Measurements from ENCODE around the gene CAMK2D. TPM values are rescaled to one million over a fixed set of nuclear protein-coding genes. Genes with fewer than 3 reads are reported as not detected.

The CAMK2D gene
- total RNA-seq, 1 donor from 2014 or later: 50.3 TPM

- H3K4me3 ChIP-seq: no peak overlapping the region
- no peak for TF ChIP-seq POLR2AphosphoS5 (IDR thresholded peaks at IDR 0.05; ENCODE audit: insufficient read depth in 1 of 2, low read depth in 1 of 2)
- no peak for TF ChIP-seq CTCF (IDR thresholded peaks at IDR 0.05)
- TF ChIP-seq POLR2A (IDR thresholded peaks at IDR 0.05): no peak
- H3K27ac ChIP-seq: no peak overlapping the region
- no peaks in the 10 kb centered on the region for H3K27me3 ChIP-seq
- peaks cover 8% of the 10 kb centered on the region for H3K4me1 ChIP-seq
- H3K36me3 ChIP-seq: no peaks in the 10 kb centered on the region
- DNase-seq (ENCODE audit: extremely low spot score in 2 of 2): no peak
- intact Hi-C loops (cut with DNase I): no loop called here
- no peaks in the 10 kb centered on the region for H3K9me3 ChIP-seq
Observed at GRCh38 chr4:113673450-113673849, 88.1 kb downstream of the CAMK2D start.

- Histone ChIP-seq H3K27ac (no peak overlapping the region), H3K9me3 (no peaks in the 10 kb centered on the region), H3K27me3 (no peaks in the 10 kb centered on the region), H3K4me3 (no peak overlapping the region), H3K36me3 (no peaks in the 10 kb centered on the region), H3K4me1 (no peaks in the 10 kb centered on the region)
- no peak for TF ChIP-seq POLR2A (IDR thresholded peaks at IDR 0.05)
- TF ChIP-seq CTCF (IDR thresholded peaks at IDR 0.05): no peak
- no peak for TF ChIP-seq POLR2AphosphoS5 (IDR thresholded peaks at IDR 0.05; ENCODE audit: insufficient read depth in 1 of 2, low read depth in 1 of 2)
- no peak for DNase-seq (ENCODE audit: extremely low spot score in 2 of 2)
- intact Hi-C loops (cut with DNase I): no loop called here
Observed at GRCh38 chr4:113666386-113667114, 95.0 kb downstream of the CAMK2D start.

- intact Hi-C loops (cut with DNase I): no loop called here
- no peak for DNase-seq (ENCODE audit: extremely low spot score in 2 of 2)
- Histone ChIP-seq H3K4me3 (no peak overlapping the region), H3K27ac (no peak overlapping the region), H3K9me3 (no peaks in the 10 kb centered on the region), H3K4me1 (no peaks in the 10 kb centered on the region), H3K27me3 (no peaks in the 10 kb centered on the region), H3K36me3 (no peaks in the 10 kb centered on the region)
- TF ChIP-seq CTCF (IDR thresholded peaks at IDR 0.05) (no peak), POLR2A (IDR thresholded peaks at IDR 0.05) (no peak), POLR2AphosphoS5 (IDR thresholded peaks at IDR 0.05; ENCODE audit: insufficient read depth in 1 of 2, low read depth in 1 of 2) (no peak)
Observed at GRCh38 chr4:113665036-113665435, 96.5 kb downstream of the CAMK2D start.

- Histone ChIP-seq H3K9me3 (no peaks in the 10 kb centered on the region), H3K4me1 (peaks cover 5% of the 10 kb centered on the region), H3K4me3 (no peak overlapping the region), H3K27ac (no peak overlapping the region), H3K27me3 (no peaks in the 10 kb centered on the region), H3K36me3 (no peaks in the 10 kb centered on the region)
- DNase-seq (ENCODE audit: extremely low spot score in 2 of 2): no peak
- TF ChIP-seq POLR2A (IDR thresholded peaks at IDR 0.05) (no peak), CTCF (IDR thresholded peaks at IDR 0.05) (no peak), POLR2AphosphoS5 (IDR thresholded peaks at IDR 0.05; ENCODE audit: insufficient read depth in 1 of 2, low read depth in 1 of 2) (no peak)
- intact Hi-C loops (cut with DNase I): no loop called here
Observed at GRCh38 chr4:113662581-113662980, 99.0 kb downstream of the CAMK2D start.

- H3K4me3 ChIP-seq: no peak overlapping the region
- no peaks in the 10 kb centered on the region for H3K27me3 ChIP-seq
- DNase-seq (ENCODE audit: extremely low spot score in 2 of 2): no peak
- intact Hi-C loops (cut with DNase I): no loop called here
- H3K36me3 ChIP-seq: no peaks in the 10 kb centered on the region
- H3K4me1 ChIP-seq: peaks cover 15% of the 10 kb centered on the region
- no peak overlapping the region for H3K27ac ChIP-seq
- no peaks in the 10 kb centered on the region for H3K9me3 ChIP-seq
- no peak for TF ChIP-seq CTCF (IDR thresholded peaks at IDR 0.05)
- no peak for TF ChIP-seq POLR2A (IDR thresholded peaks at IDR 0.05)
- no peak for TF ChIP-seq POLR2AphosphoS5 (IDR thresholded peaks at IDR 0.05; ENCODE audit: insufficient read depth in 1 of 2, low read depth in 1 of 2)
Observed at GRCh38 chr4:113659127-113659526, 102.4 kb downstream of the CAMK2D start.
